Vagina (tissue), 2 donors: ENCODE data around the gene MEP1A. TPM values are rescaled to one million over a fixed set of nuclear protein-coding genes. Genes with fewer than 3 reads are reported as not detected.
"Not testable (repeated sequence)": the region's sequence is repeated elsewhere in the genome, so short reads cannot be mapped to it uniquely, and the experiment has no call there.

Experiments used
- DNase-seq, 2 donors: peaks; one replicate each; pipeline ENCODE4 v3.0.0-alpha.2; 2017; ENCODE audit errors: extremely low spot score in 2 of 2
- H3K27ac ChIP-seq: fragments of 200-600 bp; sonication (generic); one replicate; pipeline ENCODE4 v1.5.1; 2019
- H3K27me3 ChIP-seq: fragments of 200-600 bp; sonication (generic); one replicate; pipeline ENCODE4 v1.5.1; 2019
- H3K36me3 ChIP-seq, 2 donors: fragments of 200-600 bp; sonication (generic); one replicate each; pipeline ENCODE4 v1.5.1; 2017 to 2019
- H3K4me1 ChIP-seq: fragments of 200-600 bp; sonication (generic); one replicate; pipeline ENCODE4 v1.5.1; 2019
- H3K4me3 ChIP-seq, 2 donors: fragments of 200-600 bp; sonication (generic); 1 replicate in 1 of 2; 2 replicates in 1 of 2; pipeline ENCODE4 v1.5.1; 2016 to 2019
- H3K9me3 ChIP-seq: fragments of 200-600 bp; sonication (generic); one replicate; pipeline ENCODE4 v1.5.1; 2019
- POLR2A ChIP-seq, 2 donors: fragments of 450-650 bp; IDR thresholded peaks; one replicate each; pipeline ENCODE4 v1.6.1; 2017; ENCODE audit warnings: antibody characterized with exemption in 2 of 2, mild to moderate bottlenecking in 2 of 2, moderate library complexity in 2 of 2
- POLR2AphosphoS5 ChIP-seq, 2 donors: sonication (generic); formaldehyde crosslinking; IDR thresholded peaks; one replicate each; pipeline ENCODE4 v1.9.0; 2017; ENCODE audit warnings: antibody characterized with exemption in 2 of 2, mild to moderate bottlenecking in 2 of 2, low read depth in 1 of 2; ENCODE audit not compliant: insufficient read depth in 1 of 2
- intact Hi-C: fragments of 100-400 bp; cut with DNase I; formaldehyde crosslinking; loops from one replicate; pipeline ENCODE4 v1.15.1; 2023
- total RNA-seq: library from RNA; depleted of rRNA; stranded (reverse); fragments of >200 nt; gene quantifications from one replicate; pipeline ENCODE4 v1.2.3, GENCODE V29; 2016
- TF ChIP-seq, protein P1 (sequence below), 3 experiments: fragments of 450-650 bp in 2 of 3; fragments of 200-600 bp in 1 of 3; sonication (generic) in 1 of 3; IDR thresholded peaks; one replicate each; pipeline ENCODE4 v1.5.1; 2017 to 2019; ENCODE audit warnings: antibody characterized with exemption in 3 of 3, mild to moderate bottlenecking in 2 of 3, moderate library complexity in 2 of 3

Gene MEP1A
- total RNA-seq, 1 donor from 2014 or later = not detected

DNA sequence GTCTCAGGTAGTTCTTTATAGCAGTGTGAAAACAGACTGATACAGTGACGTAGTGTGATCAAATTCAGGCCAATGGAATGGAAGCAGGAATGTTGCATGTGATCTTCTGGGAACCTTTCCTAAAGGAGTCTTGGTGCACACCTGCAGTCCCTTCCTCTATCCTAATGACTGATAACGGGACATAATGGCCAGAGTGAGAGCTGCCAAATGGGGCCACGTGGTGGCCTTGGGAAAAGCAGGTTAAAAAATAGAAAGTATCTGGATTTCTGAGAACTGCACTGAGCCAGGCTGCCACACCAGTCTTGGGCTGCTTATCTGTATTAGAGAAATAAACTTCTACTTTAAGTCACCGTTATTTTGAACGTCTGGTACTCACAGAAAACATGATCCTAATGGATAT is 51.9 kb downstream of the MEP1A start:
- no peaks in the 10 kb centered on the region for H3K27me3 ChIP-seq
- H3K4me1 ChIP-seq = no peaks in the 10 kb centered on the region
- H3K27ac ChIP-seq = no peak overlapping the region
- peaks cover 3% of the 10 kb centered on the region for H3K9me3 ChIP-seq
- no peaks in the 10 kb centered on the region for H3K36me3 ChIP-seq
- no peak for DNase-seq
- TF ChIP-seq POLR2AphosphoS5 (IDR thresholded peaks at IDR 0.05; ENCODE audit: insufficient read depth in 1 of 2, low read depth in 1 of 2) (no peak), POLR2A (IDR thresholded peaks at IDR 0.05) (no peak)
- TF ChIP-seq, protein P1, sequence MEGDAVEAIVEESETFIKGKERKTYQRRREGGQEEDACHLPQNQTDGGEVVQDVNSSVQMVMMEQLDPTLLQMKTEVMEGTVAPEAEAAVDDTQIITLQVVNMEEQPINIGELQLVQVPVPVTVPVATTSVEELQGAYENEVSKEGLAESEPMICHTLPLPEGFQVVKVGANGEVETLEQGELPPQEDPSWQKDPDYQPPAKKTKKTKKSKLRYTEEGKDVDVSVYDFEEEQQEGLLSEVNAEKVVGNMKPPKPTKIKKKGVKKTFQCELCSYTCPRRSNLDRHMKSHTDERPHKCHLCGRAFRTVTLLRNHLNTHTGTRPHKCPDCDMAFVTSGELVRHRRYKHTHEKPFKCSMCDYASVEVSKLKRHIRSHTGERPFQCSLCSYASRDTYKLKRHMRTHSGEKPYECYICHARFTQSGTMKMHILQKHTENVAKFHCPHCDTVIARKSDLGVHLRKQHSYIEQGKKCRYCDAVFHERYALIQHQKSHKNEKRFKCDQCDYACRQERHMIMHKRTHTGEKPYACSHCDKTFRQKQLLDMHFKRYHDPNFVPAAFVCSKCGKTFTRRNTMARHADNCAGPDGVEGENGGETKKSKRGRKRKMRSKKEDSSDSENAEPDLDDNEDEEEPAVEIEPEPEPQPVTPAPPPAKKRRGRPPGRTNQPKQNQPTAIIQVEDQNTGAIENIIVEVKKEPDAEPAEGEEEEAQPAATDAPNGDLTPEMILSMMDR (IDR thresholded peaks at IDR 0.05) = no peak
- intact Hi-C loops = loop anchor here (5.0 kb wide), 1 partner anchor 147 kb away; no protein-coding TSS in a partner anchor
- no peak overlapping the region for H3K4me3 ChIP-seq

DNA sequence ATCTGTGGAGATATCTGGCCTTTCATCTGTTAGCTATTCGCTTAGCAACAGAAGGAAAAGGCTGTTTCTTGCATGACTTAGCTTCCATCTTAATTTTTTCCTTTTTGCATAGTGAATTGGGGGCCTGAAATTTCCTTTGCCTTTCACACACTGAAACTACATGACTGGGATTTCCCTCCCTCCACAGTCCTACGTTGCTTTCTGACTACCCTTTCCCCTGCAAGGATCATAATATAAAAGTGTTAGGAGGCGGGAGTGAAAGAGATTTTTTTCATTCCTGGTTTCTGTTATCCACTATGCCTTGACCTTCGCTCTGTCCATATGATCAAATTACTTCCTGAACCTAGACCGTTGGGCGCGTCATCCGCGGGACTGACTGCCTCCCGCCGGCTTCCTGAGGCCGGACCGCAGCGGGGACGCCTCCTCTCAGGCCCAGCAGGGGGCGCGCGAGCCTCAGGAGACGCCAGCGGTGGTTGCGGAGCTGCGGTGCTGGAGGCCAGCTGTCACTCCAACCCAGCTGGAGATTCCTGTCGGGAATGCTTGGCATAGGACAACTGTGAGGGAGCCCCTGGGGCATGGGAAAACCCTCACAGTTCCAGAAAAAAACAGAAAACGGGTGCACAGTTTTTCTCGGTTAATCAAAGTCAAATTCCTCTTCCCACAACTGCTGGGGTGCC is 55.6 kb downstream of the MEP1A start:
- H3K9me3 ChIP-seq = no peaks in the 10 kb centered on the region
- H3K36me3 ChIP-seq = no peaks in the 10 kb centered on the region
- intact Hi-C loops = loop anchor here (5.0 kb wide), 1 partner anchor 143 kb away; no protein-coding TSS in a partner anchor
- H3K4me1 ChIP-seq = no peaks in the 10 kb centered on the region
- H3K4me3 ChIP-seq = no peak overlapping the region
- TF ChIP-seq, protein P1 (IDR thresholded peaks at IDR 0.05) = peak; percentile 72 to 86 (median 86)
- no peak for TF ChIP-seq POLR2A (IDR thresholded peaks at IDR 0.05)
- no peaks in the 10 kb centered on the region for H3K27me3 ChIP-seq
- DNase-seq = no peak
- no peak overlapping the region for H3K27ac ChIP-seq

DNA sequence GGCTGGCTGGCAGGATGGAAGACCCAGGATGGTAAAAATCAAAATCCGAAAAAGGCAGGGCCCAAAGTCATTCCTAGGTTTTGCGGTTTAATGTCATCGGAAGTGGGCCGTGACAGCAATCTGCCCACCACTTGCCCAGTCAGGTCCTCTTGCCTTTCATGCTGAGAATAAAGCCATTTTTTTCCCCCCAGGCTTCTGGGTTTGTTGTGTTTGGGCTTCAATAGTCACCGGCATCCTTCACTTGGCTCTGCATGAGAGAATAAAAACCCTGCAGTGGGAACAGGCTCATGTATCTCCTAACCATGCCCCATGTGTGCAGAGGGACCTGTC is 56.1 kb downstream of the MEP1A start:
- TF ChIP-seq POLR2AphosphoS5 (IDR thresholded peaks at IDR 0.05; ENCODE audit: insufficient read depth in 1 of 2, low read depth in 1 of 2) = no peak
- TF ChIP-seq POLR2A (IDR thresholded peaks at IDR 0.05) = no peak
- TF ChIP-seq, protein P1 (IDR thresholded peaks at IDR 0.05) = no peak
- H3K4me1 ChIP-seq = no peaks in the 10 kb centered on the region
- intact Hi-C loops = loop anchor here (5.0 kb wide), 1 partner anchor 143 kb away; no protein-coding TSS in a partner anchor
- H3K27ac ChIP-seq = no peak overlapping the region
- no peak overlapping the region for H3K4me3 ChIP-seq
- DNase-seq = no peak
- no peaks in the 10 kb centered on the region for H3K9me3 ChIP-seq
- no peaks in the 10 kb centered on the region for H3K27me3 ChIP-seq
- H3K36me3 ChIP-seq = no peaks in the 10 kb centered on the region

DNA sequence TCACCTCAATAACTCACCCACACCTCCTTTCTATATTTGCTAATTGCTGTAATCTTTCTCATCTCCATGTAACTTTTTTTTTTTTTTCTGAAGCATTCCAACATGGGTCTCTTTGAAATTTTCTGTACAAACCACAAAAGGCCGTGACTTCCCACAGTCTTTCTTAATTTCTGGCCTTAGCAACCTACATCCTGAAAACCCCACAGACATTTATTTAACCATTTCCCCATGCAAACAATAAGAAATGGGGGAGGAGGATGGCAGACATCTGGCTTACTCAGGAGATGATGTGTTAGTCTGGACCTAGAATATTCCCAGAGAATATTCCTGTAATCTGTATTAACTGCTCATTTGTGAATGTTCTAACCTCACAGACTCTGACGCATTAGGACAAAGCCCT is 57.6 kb downstream of the MEP1A start:
- Histone ChIP-seq H3K27me3 (no peaks in the 10 kb centered on the region), H3K27ac (no peak overlapping the region), H3K9me3 (no peaks in the 10 kb centered on the region), H3K36me3 (no peaks in the 10 kb centered on the region), H3K4me3 (no peak overlapping the region), H3K4me1 (no peaks in the 10 kb centered on the region)
- no peak for DNase-seq
- TF ChIP-seq POLR2A (IDR thresholded peaks at IDR 0.05) = no peak
- no peak for TF ChIP-seq POLR2AphosphoS5 (IDR thresholded peaks at IDR 0.05; ENCODE audit: insufficient read depth in 1 of 2, low read depth in 1 of 2)
- TF ChIP-seq, protein P1 (IDR thresholded peaks at IDR 0.05) = no peak
- intact Hi-C loops = no loop called here

DNA sequence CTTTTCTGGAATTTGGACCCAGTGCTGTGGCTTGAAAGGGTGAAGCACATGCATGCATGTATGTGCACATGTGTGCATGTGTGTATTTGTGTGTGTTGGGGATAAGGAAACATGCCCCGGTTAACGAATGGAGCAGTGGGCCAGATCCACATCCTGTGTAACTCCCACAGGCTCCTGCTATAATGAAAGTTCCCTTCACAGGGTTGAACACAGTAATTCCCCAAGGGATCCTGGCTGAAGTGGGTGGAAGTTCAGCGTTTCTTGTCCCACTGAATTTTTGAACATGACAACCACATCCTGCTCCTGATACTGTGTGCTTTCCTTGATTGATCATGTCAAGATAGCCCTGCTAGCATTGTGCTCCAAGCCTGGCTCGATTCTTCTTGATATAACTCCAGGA is 58.4 kb downstream of the MEP1A start:
- H3K27ac ChIP-seq, H3K27me3 ChIP-seq, intact Hi-C loops, DNase-seq, H3K9me3 ChIP-seq, H3K4me3 ChIP-seq, H3K4me1 ChIP-seq, H3K36me3 ChIP-seq: not testable (repeated sequence)
